NT2/D1 (cell line): ENCODE data around the gene RFX4.

ENCODE experiments used
- DNase-seq: peaks from one replicate; pipeline ENCODE4 v3.0.0-alpha.2; 2011; ENCODE audit warnings: low read depth, low spot score
- H3K27me3 ChIP-seq: 2 replicates; pipeline ENCODE4 v1.6.0; 2011; ENCODE audit warnings: mild to moderate bottlenecking; ENCODE audit not compliant: insufficient read length, insufficient read depth
- H3K36me3 ChIP-seq: 2 replicates; pipeline ENCODE4 v1.6.1; 2011; ENCODE audit warnings: mild to moderate bottlenecking, low read length, mixed read lengths; ENCODE audit not compliant: insufficient read depth, insufficient read length
- H3K4me1 ChIP-seq: 2 replicates; pipeline ENCODE4 v1.5.1; 2011; ENCODE audit not compliant: insufficient read depth, insufficient read length
- H3K4me3 ChIP-seq: 2 replicates; pipeline ENCODE4 v1.5.1; 2011; ENCODE audit warnings: low read depth; ENCODE audit not compliant: insufficient read length
- H3K9ac ChIP-seq: 2 replicates; pipeline ENCODE4 v1.6.0; 2011; ENCODE audit warnings: low read depth; ENCODE audit not compliant: insufficient read length
- H3K9me3 ChIP-seq: 2 replicates; pipeline ENCODE4 v1.5.1; 2011; ENCODE audit warnings: mild to moderate bottlenecking, low read length; ENCODE audit not compliant: insufficient read depth
- SUZ12 ChIP-seq: IDR thresholded peaks from 2 replicates; pipeline ENCODE4 v1.6.1; 2011; ENCODE audit not compliant: insufficient read length, insufficient read depth; ENCODE audit errors: extremely low read depth
- YY1 ChIP-seq: IDR thresholded peaks from 2 replicates; pipeline ENCODE4 v1.6.1; 2011; ENCODE audit not compliant: insufficient read length, insufficient read depth
- ZNF274 ChIP-seq: IDR thresholded peaks from 2 replicates; pipeline ENCODE4 v1.6.1; 2011; ENCODE audit warnings: mild to moderate bottlenecking, low read depth, low read length

RFX4 gene

GRCh38 chr12:106651552-106651951, 68.7 kb downstream of the RFX4 start:
- no peak for TF ChIP-seq SUZ12
- no peak for TF ChIP-seq ZNF274
- TF ChIP-seq YY1 = no peak
- Histone ChIP-seq H3K4me3 (no peak overlapping the region), H3K9me3 (no peaks in the 10 kb centered on the region), H3K27me3 (no peaks in the 10 kb centered on the region), H3K4me1 (no peaks in the 10 kb centered on the region), H3K36me3 (no peaks in the 10 kb centered on the region), H3K9ac (no peak overlapping the region)
- no peak for DNase-seq

GRCh38 chr12:106652510-106653015, 69.8 kb downstream of the RFX4 start:
- Histone ChIP-seq H3K27me3 (no peaks in the 10 kb centered on the region), H3K4me3 (no peak overlapping the region), H3K9me3 (no peaks in the 10 kb centered on the region), H3K9ac (no peak overlapping the region), H3K4me1 (no peaks in the 10 kb centered on the region), H3K36me3 (no peaks in the 10 kb centered on the region)
- no peak for DNase-seq
- TF ChIP-seq SUZ12 (no peak), ZNF274 (no peak), YY1 (no peak)

DNA sequence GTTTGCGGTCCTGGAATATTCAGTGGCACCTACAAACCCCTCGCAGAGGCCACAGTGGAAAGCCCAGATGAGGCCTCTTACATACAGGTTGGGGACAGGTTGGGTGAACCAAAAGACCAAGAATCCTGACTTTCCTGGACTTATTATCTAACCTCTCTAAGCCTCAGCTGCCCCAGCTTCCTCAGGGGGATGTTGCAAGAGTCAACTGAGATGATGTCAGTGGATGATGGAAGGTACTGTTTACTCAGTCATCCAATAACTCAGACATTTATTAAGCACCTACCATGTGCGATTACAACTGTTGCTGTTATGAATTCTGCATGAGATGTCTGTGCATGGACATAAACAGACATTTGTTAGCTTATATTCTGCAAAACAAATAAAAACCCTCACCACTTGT, 72.8 kb downstream of the RFX4 start:
- Histone ChIP-seq H3K9me3 (peaks cover 8% of the 10 kb centered on the region; the same call in 1 of the 2 replicates), H3K4me3 (no peak overlapping the region), H3K36me3 (no peaks in the 10 kb centered on the region), H3K27me3 (no peaks in the 10 kb centered on the region), H3K9ac (no peak overlapping the region), H3K4me1 (no peaks in the 10 kb centered on the region)
- no peak for DNase-seq
- TF ChIP-seq YY1 (no peak), ZNF274 (no peak), SUZ12 (no peak)

- Histone ChIP-seq H3K4me3 (no peak overlapping the region), H3K27me3 (no peaks in the 10 kb centered on the region), H3K9me3 (peaks cover 25% of the 10 kb centered on the region), H3K9ac (no peak overlapping the region), H3K36me3 (no peaks in the 10 kb centered on the region), H3K4me1 (no peaks in the 10 kb centered on the region)
- TF ChIP-seq SUZ12 = no peak
- no peak for TF ChIP-seq ZNF274
- no peak for TF ChIP-seq YY1
- DNase-seq = no peak
Observed at GRCh38 chr12:106657488-106657887, 74.7 kb downstream of the RFX4 start.

GRCh38 chr12:106663385-106663784, 80.6 kb downstream of the RFX4 start:
- Histone ChIP-seq H3K4me1 (no peaks in the 10 kb centered on the region), H3K4me3 (no peak overlapping the region), H3K9me3 (peaks cover 43% of the 10 kb centered on the region), H3K36me3 (no peaks in the 10 kb centered on the region), H3K27me3 (no peaks in the 10 kb centered on the region), H3K9ac (no peak overlapping the region)
- DNase-seq = no peak
- TF ChIP-seq ZNF274 (no peak), SUZ12 (no peak), YY1 (no peak)

DNA sequence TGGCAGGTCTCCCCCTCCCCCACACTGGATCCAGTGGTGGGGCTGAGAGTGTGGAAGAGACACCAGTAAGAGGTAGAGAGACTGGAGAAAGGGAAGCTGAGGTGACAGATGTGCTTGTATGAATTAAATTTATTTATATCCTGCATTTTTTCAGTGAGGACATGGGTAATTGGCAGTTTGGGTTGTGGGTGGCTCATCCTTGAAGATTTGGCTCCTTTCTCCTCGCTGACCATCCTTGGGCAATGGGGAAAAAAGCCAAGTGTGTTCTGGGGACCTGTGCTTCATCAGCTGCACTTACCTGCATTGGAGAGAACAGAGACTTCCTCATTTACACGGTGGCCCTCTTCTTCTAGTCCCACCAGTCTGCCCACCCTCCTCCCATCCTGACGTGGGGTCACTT, 86.4 kb downstream of the RFX4 start:
- Histone ChIP-seq H3K36me3 (no peaks in the 10 kb centered on the region), H3K4me3 (no peak overlapping the region), H3K27me3 (no peaks in the 10 kb centered on the region), H3K9ac (no peak overlapping the region), H3K9me3 (peaks cover under 1% of the 10 kb centered on the region; the same call in 1 of the 2 replicates), H3K4me1 (no peaks in the 10 kb centered on the region)
- no peak for DNase-seq
- TF ChIP-seq SUZ12 (no peak), YY1 (no peak), ZNF274 (no peak)

GRCh38 chr12:106670131-106670530, 87.3 kb downstream of the RFX4 start:
- H3K9ac ChIP-seq = no peak overlapping the region
- H3K9me3 ChIP-seq = no peaks in the 10 kb centered on the region

More at GRCh38 chr12:106670131-106670530, 87.3 kb downstream of the RFX4 start:
- Histone ChIP-seq H3K36me3 (no peaks in the 10 kb centered on the region), H3K27me3 (no peaks in the 10 kb centered on the region), H3K4me3 (no peak overlapping the region), H3K4me1 (no peaks in the 10 kb centered on the region)
- TF ChIP-seq ZNF274 (no peak), YY1 (no peak), SUZ12 (no peak)
- no peak for DNase-seq
